GM04503 (cell line): ENCODE measurements around the gene IQSEC1.

ENCODE experiments used
- DNase-seq: peaks from one replicate; pipeline ENCODE4 v3.0.0-alpha.2; 2012; ENCODE audit warnings: low read depth

IQSEC1 gene

DNA sequence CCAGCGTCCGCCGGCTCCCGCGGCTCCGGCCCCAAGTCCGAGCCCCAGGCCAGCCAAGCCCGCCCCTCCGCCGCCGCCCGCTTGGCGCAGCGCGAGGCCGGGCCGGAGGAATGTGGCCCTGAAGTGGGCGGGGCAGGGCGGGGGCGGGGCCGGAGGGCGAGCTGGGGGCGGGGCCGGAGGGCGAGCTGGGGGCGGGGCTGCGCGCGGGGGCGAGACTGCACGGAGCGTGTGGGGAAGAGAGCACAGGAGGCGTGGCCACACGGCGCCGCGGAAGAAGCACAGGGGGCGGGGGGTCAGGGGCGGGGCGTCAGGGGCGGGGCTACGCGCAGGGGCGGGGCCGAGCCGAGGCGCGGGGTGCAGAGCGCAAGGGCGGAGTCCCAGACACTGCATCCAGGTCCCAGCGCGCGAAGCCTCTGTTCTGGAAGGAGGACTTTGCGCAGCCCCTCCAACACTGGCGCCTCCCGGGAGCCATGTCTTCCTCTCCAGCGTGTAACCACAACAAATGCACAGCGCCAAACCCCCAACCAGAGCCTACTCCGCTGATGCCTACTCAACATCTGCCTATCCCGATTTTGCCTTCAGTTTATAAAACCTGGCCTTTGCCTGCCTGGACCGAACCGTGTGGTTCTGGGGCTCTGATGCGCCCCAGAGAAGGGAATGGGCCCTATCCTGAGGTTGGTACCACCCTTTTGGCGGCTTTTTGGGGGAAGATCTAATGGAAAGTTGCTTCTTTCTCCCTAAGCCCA lies 105.5 kb downstream of the IQSEC1 start:
- no peak for DNase-seq

GRCh38 chr3:12966847-12967605 lies 106.2 kb downstream of the IQSEC1 start:
- no peak for DNase-seq

DNA sequence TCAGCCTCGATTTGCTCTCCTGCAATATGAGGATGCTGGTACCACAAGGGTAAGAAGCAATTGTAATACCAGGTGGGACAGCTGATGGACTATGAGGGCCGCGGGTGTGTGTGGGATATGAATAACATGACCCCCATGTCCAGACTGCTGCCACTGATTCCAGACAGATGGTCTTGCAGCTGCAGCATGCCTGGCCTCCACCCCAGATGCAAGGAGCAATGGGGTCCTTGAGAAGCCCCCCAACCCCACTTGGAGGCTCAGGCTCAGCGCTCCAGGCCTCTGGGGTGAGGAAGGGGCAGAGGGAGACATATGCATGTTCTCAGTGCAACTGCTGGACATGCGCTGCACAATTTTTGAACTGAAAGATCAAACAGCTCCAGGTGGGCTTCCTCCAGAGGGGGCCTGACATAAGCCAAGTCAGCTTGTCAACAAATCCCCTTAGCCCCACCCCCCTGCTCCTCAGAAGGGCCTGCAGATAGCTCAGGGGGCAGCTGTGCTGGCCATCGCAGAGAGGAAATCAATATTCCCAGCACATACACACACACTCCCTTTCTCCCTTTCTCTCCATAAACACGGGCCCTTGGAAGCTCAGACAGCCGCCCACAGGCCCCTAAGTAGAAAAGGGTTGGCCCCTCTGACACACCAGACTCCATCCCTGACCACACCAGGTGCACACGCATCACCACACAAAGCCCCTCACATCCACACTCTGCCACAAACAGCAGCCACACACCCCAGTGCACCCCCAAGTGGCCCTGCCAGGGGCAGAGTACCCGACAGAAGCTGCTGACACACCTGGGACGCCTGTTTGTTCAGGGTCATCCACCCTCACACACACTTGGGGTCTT lies 107.0 kb downstream of the IQSEC1 start:
- DNase-seq, result no peak

- DNase-seq, result no peak
Measured at GRCh38 chr3:12964711-12965612, 108.3 kb downstream of the IQSEC1 start.

DNA sequence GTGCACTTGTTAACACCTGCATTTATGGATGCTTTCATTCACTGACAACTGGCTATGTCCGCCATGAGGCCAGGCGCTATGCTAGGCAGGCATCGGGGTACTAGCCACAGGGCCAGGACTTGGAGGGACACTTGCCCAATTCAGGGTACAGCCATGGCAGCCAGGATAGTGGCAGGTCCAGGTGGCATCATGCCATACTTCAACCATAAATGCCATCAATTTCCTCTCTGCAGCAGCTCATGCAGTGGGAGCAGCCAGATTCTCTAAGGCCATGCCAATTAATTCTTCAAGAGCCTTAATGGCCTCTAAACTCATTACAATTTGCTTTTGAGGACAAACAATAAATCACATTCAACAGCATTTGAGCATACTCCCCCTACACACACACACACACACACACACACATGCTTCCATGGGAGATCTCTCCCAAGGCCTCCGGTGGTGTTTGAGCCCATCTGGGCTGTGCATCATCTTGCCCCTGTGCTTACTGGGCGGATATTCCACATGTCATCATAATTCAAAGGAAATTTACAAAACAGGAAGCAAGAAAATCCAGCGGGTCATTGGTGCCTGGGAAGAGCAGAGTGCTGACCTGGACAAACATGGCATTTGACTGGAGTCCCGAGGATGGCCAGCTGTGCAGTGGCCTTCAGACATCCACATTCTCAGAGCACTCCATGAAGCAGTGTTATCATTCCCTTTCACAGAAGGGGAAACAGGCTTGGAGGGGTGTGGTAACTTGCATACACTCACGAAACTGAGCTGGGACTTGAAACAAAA lies 109.1 kb downstream of the IQSEC1 start:
- DNase-seq, result peak; percentile 27

DNA sequence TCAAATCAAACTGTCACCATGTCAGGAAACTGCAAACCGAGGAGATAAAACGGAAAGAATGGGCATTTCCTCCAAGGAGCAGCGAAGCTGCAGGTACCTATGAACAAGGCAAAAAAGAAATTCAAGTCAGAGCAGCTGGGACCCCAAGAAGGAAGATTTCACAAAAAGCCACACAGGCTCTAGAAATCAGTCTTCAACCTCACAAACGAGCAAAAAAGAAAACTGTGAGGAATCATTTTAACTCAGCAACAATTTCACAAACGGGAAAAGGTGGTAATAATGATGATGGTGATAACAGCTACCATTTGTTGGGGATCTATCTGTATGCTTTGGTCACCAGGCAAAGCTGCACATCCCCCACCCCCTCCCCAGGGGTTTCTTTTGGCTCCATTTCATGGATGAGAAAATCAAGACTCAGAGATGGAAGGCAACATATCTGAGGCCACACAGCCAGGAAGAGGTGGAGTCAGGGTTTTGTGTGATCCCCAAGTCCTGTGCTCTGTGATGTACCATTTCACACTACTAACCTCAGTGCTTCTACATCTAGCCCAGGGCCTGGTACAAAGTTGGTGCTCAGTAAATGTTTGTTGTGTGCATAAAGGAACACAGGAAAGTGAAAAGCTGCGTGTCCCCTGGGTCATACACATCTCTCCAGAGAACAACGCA lies 109.9 kb downstream of the IQSEC1 start:
- no peak for DNase-seq

GRCh38 chr3:12962292-12962691 lies 110.9 kb downstream of the IQSEC1 start:
- no peak for DNase-seq

DNA sequence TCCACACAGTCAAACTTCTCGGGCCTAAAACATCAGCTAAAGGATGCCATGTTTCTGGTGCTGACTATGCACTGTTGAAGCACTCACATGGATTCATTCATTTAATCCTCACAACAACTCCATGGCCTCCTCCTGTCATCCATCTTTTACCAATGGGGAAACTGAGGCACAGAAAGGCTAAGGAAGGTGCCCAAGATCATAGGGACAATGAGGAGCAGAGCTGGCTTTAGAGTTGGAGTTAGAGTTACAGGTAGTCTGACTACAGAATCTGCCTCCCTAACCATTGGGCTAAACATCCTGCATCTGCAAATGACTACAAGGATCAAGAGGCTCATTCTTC lies 111.6 kb downstream of the IQSEC1 start:
- no peak for DNase-seq

DNA sequence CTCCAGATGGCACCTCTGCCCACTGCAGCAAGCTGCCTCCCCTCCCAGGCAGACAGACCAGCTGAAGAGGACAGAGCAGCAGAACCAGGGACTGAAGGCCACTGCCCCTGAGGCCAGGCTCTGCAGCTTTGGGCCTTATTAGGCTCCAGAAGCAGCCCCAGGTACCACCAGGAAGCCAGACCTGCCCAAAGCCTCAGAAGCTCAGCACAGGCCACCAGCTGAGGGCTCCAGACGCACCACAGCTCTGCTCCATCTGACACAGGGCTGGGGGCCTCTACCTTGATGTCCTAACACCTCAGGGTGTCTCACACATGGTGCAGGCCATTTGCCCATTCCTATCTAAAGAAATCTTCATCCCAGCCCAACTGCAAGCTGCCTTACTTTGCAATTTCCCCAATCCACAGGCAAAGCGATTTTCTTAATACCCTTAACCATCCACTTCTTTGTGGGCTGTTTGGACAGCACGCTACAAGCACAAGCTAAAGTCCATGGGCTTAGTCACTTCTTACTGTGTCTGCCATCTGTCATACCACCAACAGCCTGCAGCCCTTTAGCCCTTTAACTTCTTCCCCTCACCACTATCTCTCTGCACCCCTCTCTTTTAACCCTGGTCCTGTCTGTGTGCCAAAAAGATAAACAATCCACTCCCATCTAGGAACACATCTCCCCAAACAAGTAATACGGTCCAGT lies 112.1 kb downstream of the IQSEC1 start:
- DNase-seq, result no peak

DNA sequence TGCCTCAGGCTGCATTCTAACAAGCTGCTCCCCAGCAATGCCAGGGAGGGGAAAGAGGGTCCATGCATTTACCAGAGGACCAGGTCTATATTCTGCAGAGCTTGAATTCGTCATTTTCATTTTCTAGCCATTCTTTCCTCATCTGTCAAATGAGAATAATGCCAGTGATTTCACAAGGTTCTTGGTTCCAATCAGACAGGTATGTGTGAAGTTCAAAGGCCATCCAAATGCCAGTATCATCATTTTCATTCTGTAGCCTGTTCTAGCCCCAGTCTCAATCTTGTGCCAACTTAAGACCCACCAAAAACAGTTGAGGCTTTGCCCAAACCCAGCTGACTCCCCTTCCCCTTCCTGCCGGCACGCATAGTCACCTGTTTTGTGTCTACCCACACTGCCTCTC lies 112.7 kb downstream of the IQSEC1 start:
- no peak for DNase-seq

DNA sequence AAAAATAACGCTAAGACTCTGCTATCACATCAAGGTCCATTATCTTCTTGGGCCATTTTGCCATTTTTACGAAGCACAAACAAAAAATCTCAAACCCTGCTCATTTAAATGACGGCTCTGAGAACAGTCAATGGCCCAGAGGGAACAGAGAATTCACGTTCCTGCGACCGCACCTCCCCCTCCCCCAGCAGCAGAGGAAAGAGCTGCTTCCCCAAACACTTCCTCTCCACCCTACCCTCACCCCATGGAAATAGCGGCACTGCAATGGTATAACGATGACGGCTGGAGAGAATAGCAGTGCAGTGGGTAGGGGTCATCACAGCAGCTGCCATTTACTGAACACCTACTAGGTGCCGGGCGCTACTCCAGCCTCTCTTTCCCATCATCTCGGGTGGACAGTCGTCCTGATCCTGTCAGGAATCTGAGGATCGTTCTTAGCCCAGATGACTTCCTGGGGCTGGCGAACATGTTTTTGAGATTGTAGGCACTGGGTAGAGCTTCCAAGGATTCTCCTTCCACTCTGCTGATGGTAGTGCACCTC lies 113.3 kb downstream of the IQSEC1 start:
- DNase-seq, result no peak

DNA sequence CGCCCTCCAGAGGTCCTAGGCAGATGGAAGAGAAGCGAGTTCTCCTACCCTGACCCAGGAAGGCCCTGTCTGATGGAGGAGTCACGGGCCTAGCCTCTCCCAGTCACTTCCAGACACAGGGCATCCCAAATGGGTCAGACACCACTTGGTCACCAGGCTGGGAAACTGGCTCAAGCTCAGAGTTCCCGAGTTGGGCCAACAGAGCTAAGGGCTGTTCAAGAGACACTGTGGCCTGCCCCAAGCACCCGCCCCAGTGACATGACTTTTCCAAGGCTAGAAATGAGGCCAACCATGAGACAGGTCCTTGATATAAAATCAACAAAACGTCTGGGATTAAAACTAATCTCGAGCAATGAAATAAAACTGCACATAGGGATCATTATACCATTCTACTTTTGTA lies 113.8 kb downstream of the IQSEC1 start:
- no peak for DNase-seq

DNA sequence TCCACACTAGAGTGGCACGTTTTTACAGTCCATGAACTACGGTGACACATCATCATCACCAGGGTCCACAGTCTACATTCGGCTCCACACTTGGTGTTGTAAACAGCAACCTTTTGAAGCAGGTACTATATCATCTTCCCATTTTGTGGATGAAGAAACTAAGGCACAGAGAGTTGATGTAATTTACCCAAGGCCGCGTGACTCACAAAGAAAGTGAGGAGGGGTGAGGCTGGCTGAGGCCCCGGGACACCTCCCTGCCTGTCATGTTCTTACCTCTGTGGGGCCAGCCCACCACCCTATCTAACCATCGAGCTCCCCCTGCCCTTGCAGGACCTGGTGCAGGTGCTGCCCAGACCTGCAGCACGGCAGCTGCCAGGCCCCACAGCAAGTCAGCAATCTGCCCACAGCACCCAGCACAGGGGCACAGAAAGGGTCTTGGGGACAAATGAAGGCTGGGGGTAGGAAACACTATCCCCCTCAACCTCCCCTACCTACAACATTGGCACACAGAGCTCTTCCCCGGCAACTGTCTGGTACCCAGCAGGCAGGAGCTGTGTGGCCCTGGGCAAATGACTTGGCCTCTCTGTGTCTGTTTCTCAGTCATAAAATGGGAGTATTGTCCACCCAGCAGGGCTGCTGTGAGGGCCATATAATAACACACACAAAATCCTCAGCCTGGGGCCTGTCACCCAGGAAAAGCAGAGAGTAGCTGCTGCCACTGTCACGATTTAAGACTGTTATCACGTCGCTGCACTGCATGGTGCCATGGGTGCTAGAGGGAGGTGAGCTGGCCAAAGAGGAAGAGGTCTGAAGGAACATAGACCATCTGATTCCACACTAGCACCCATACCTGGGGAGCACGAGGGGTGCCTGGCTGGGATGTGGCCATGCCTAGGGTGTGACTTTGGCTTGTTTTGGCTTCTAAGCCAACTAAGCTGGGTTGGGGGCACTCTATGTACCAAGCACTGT lies 115.1 kb downstream of the IQSEC1 start:
- DNase-seq, result no peak

- DNase-seq, result no peak
Measured at GRCh38 chr3:12957339-12957738, 115.9 kb downstream of the IQSEC1 start.

- DNase-seq, result no peak
Measured at GRCh38 chr3:12956316-12956660, 116.9 kb downstream of the IQSEC1 start.

DNA sequence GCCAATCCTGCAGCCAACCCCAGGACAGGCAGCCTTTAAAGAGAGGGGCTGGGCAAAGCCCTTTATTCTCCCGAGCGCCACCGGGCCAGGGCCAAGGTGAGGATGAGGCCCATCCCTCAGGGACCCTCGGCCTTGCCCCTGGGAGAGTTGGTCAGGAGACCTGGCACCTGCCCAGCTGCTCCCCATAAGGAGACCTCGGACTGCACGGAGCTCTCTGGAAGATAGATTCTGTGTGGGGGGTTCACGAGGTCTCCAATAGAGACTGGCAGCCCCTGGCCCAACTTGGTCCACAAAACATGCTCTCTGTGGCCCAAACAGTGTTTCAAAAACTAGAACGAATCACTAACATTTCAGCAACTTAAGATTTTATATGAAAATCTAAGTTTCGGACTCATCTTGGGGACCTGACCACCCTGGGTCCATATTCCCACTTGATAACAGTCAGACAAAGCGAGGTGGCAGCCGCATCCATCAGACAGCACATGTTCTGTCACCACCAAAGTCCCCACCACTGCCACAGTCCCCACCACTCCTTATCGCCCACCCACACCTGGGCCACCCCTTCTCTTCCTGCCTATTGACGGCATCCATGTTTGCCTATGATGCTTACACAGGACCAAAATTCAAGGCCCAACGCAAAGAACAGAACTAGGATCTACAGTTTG lies 117.4 kb downstream of the IQSEC1 start:
- no peak for DNase-seq

GRCh38 chr3:12954891-12955650 lies 118.2 kb downstream of the IQSEC1 start:
- peak; percentile 16 for DNase-seq
